Endothelial cell of umbilical vein (primary cell): ENCODE measurements around the gene CTNNA2. TPM values are rescaled to one million over a fixed set of nuclear protein-coding genes. Genes with fewer than 3 reads are reported as not detected.

ENCODE experiments used
- BruUV-seq: library from RNA; stranded (reverse); fragments of 400-500 nt; replicated peaks from 2 replicates; lab custom pipeline; 2021; lab: Mats Ljungman, UMichigan
- CTCF ChIA-PET: fragments of 300-600, 350-600 bp; sonication (Branson Sonifier 250); formaldehyde crosslinking; loops from one replicate; lab custom pipeline; 2021; ENCODE audit warnings: antibody characterized with exemption, inconsistent platforms; lab: Charles Lee
- POLR2A ChIA-PET: fragments of 300-600, 350-600 bp; sonication (Branson Sonifier 250); formaldehyde crosslinking; loops from one replicate; lab custom pipeline; 2021; ENCODE audit warnings: antibody characterized with exemption, inconsistent platforms; lab: Charles Lee
- DNase-seq: peaks from one replicate; pipeline ENCODE4 v3.0.0-alpha.2; 2011; ENCODE audit warnings: low read depth, low spot score
- FAIRE-seq: peaks from 2 replicates; lab custom pipeline; 2011; peaks lifted over from hg19 to GRCh38; lab: Jason Lieb, UNC
- H2AFZ ChIP-seq: 2 replicates; pipeline ENCODE4 v1.6.0; 2012; ENCODE audit warnings: low read depth, low read length, control low read depth, inconsistent platforms
- H3K27ac ChIP-seq: 2 replicates; pipeline ENCODE4 v1.5.1; 2011; ENCODE audit warnings: low read depth, mild to moderate bottlenecking, control low read depth, low read length, moderate library complexity; ENCODE audit not compliant: insufficient read depth
- H3K27me3 ChIP-seq, 2 experiments: 2 replicates each; pipeline versions ENCODE4 v1.6.0 to v1.6.1; 2011; ENCODE audit warnings: low read length in 2 of 2, mixed read lengths in 1 of 2; ENCODE audit not compliant: control insufficient read depth in 2 of 2, insufficient read depth in 2 of 2
- H3K36me3 ChIP-seq, 2 experiments: 2 replicates in 1 of 2; 3 replicates in 1 of 2; pipeline ENCODE4 v1.5.1; 2011; ENCODE audit warnings: low read length in 2 of 2, mild to moderate bottlenecking in 1 of 2, moderate library complexity in 1 of 2; ENCODE audit not compliant: control insufficient read depth in 2 of 2, insufficient read depth in 2 of 2; ENCODE audit errors: extremely low read depth in 1 of 2
- H3K4me1 ChIP-seq: 3 replicates; pipeline ENCODE4 v1.5.1; 2011; ENCODE audit warnings: mild to moderate bottlenecking, low read length; ENCODE audit not compliant: control insufficient read depth, insufficient read depth; ENCODE audit errors: extremely low read depth
- H3K4me2 ChIP-seq: 2 replicates; pipeline ENCODE4 v1.6.1; 2011; ENCODE audit warnings: low read length, control low read depth, mixed read lengths; ENCODE audit not compliant: insufficient read depth
- H3K4me3 ChIP-seq, 3 experiments: fragments of 200-600 bp in 1 of 3; sonication (generic), shearing (Covaris generic) in 1 of 3; replicated peaks in 1 of 3; 2 replicates each; pipeline ENCODE4 v1.5.1; 2011 to 2016; ENCODE audit warnings: control low read depth in 3 of 3, low read length in 3 of 3, mild to moderate bottlenecking in 2 of 3, inconsistent platforms in 1 of 3, low read depth in 1 of 3, moderate library complexity in 1 of 3; ENCODE audit not compliant: insufficient read depth in 1 of 3
- H3K79me2 ChIP-seq: 2 replicates; pipeline ENCODE4 v1.6.0; 2012; ENCODE audit warnings: low read length, inconsistent platforms; ENCODE audit not compliant: control insufficient read depth, insufficient read depth
- H3K9ac ChIP-seq: replicated peaks from 2 replicates; pipeline ENCODE3; 2011; ENCODE audit warnings: low read length, control low read depth; ENCODE audit not compliant: insufficient read depth; ENCODE audit errors: extremely low read depth
- H3K9me1 ChIP-seq: replicated peaks from 3 replicates; pipeline ENCODE4 v1.6.0; 2011; ENCODE audit warnings: mild to moderate bottlenecking, low read length; ENCODE audit not compliant: control insufficient read depth, insufficient read depth; ENCODE audit errors: extremely low read depth
- H3K9me3 ChIP-seq: replicated peaks from 2 replicates; pipeline ENCODE4 v1.5.1; 2012; ENCODE audit warnings: low read length, inconsistent platforms; ENCODE audit not compliant: control insufficient read depth, insufficient read depth
- H4K20me1 ChIP-seq: replicated peaks from 2 replicates; pipeline ENCODE3; 2011; ENCODE audit warnings: mild to moderate bottlenecking, low read length; ENCODE audit not compliant: control insufficient read depth, insufficient read depth; ENCODE audit errors: extremely low read depth
- EZH2 ChIP-seq: IDR thresholded peaks from 2 replicates; pipeline ENCODE4 v1.6.1; 2012; ENCODE audit warnings: borderline replicate concordance, low read depth, mild to moderate bottlenecking, moderate library complexity, low read length, inconsistent platforms; ENCODE audit not compliant: severe bottlenecking
- FOS ChIP-seq: IDR thresholded peaks from 2 replicates; pipeline ENCODE4 v1.6.1; 2011; ENCODE audit warnings: mild to moderate bottlenecking, low read length, moderate library complexity, borderline replicate concordance; ENCODE audit not compliant: insufficient read depth
- GATA2 ChIP-seq: IDR thresholded peaks from 2 replicates; pipeline ENCODE4 v1.7.0; 2011; ENCODE audit warnings: low read depth, mild to moderate bottlenecking, moderate library complexity, mixed read lengths, low read length; ENCODE audit not compliant: insufficient read length, insufficient read depth
- JUN ChIP-seq: IDR thresholded peaks from 2 replicates; pipeline ENCODE4 v1.6.1; 2011; ENCODE audit warnings: borderline replicate concordance, low read depth; ENCODE audit not compliant: insufficient read length, insufficient read depth
- MYC ChIP-seq: IDR thresholded peaks from one replicate; pipeline ENCODE4 v1.6.1; 2011; ENCODE audit warnings: mild to moderate bottlenecking, low read depth, low read length
- POLR2A ChIP-seq: IDR thresholded peaks from 2 replicates; pipeline ENCODE4 v1.6.1; 2012; ENCODE audit warnings: low read depth, mild to moderate bottlenecking, control low read depth, low read length
- POLR2AphosphoS5 ChIP-seq: IDR thresholded peaks from 2 replicates; pipeline ENCODE4 v1.6.1; 2012; ENCODE audit warnings: low read depth, mild to moderate bottlenecking, control low read depth, low read length, moderate library complexity; ENCODE audit not compliant: insufficient read depth
- dilution Hi-C: fragments of 300-500 bp; cut with MboI; formaldehyde crosslinking; loops from one replicate; pipeline ENCODE4 v1.15.0; 2019; ENCODE audit warnings: low sequenced_read_pairs; ENCODE audit not compliant: extremely low pct_ligation_motif_present
- intact Hi-C: fragments of 100-400 bp; cut with micrococcal nuclease; formaldehyde crosslinking; loops from one replicate; pipeline ENCODE4 v1.10.0; 2022
- polyA plus RNA-seq, 4 experiments: library from polyadenylated mRNA; depleted of rRNA in 3 of 4; stranded (reverse) in 3 of 4; unstranded in 1 of 4; fragments of >200 nt; gene quantifications; 2 replicates each; pipeline versions ENCODE4 v1.2.1 to v1.2.3, GENCODE V29; 2011 to 2012; ENCODE audit warnings: missing spikeins in 1 of 4
- total RNA-seq: library from RNA; stranded (reverse); gene quantifications from 2 replicates; pipeline ENCODE4 v1.2.3, GENCODE V29; 2021
- TF ChIP-seq, protein P1 (sequence below): IDR thresholded peaks from 2 replicates; pipeline ENCODE4 v1.6.1; 2011; ENCODE audit not compliant: insufficient read depth, insufficient read length
- TF ChIP-seq, protein P2 (sequence below), 2 donors: IDR thresholded peaks; 1 replicate in 1 of 2; 2 replicates in 1 of 2; pipeline ENCODE4 v1.5.1; 2011; ENCODE audit warnings: low read length in 2 of 2, mild to moderate bottlenecking in 2 of 2, moderate library complexity in 2 of 2, control low read depth in 1 of 2, inconsistent platforms in 1 of 2, low read depth in 1 of 2; ENCODE audit not compliant: insufficient read depth in 1 of 2; ENCODE audit errors: extremely low read depth in 1 of 2

Gene CTNNA2
- total and polyA plus RNA-seq, 2 donors (not counting 3 experiments of a cell fraction or from before 2014, with no cell fraction given): not detected

DNA sequence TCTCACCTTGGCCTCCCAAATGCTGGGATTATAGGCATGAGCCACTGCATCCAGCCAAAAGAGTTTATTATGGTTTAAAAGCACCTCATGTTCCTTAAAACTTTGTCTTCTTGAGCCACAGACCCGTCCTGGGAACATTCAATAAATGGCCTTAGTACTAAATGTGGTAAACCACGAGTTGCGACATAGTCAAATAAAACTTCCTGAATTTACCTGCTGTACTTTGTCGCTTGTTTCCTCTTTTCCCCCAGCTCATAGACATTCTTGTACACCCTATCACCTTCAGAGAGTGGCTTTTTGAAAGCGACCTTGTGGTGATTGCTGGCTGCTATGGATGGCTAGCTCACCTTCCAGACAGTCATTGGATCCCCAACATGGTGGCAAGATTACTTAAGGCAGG, 481.3 kb downstream of the CTNNA2 start:
- Histone ChIP-seq H4K20me1 (no peaks in the 10 kb centered on the region), H2AFZ (no peak overlapping the region), H3K4me2 (no peak overlapping the region), H3K9me3 (peaks cover 6% of the 10 kb centered on the region), H3K9ac (no peak overlapping the region), H3K36me3 (no peaks in the 10 kb centered on the region), H3K27ac (no peak overlapping the region), H3K79me2 (no peaks in the 10 kb centered on the region), H3K4me1 (no peaks in the 10 kb centered on the region), H3K4me3 (no peak overlapping the region), H3K9me1 (no peaks in the 10 kb centered on the region), H3K27me3 (no peaks in the 10 kb centered on the region)
- ChIA-PET POLR2A (no interaction called here), CTCF (no interaction called here)
- TF ChIP-seq MYC (no peak), POLR2AphosphoS5 (no peak)
- TF ChIP-seq, protein P1, sequence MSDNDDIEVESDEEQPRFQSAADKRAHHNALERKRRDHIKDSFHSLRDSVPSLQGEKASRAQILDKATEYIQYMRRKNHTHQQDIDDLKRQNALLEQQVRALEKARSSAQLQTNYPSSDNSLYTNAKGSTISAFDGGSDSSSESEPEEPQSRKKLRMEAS: no peak
- intact Hi-C loops (no loop called here), dilution Hi-C loops (no loop called here)
- no peak for FAIRE-seq
- BruUV-seq: no TSS peak
- no peak for DNase-seq

DNA sequence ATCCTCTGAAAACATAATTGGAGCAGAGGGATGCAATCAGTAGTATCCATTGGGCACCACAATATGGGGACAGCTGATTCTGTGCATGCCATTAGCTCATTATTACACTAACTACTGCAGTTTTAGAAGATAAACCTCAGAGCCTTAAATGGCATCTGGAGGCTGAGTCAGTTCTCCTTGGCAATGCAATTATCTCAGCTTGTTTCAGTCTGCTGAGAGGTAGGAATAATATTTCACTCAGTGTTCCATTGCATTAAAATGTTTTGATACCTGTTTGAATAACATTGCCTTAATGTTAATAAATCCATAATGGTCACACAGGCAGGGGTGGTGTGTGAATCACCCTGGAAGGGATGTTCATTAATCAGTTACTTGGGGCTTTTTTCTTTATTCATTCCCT, 482.1 kb downstream of the CTNNA2 start:
- POLR2A ChIA-PET: no interaction called here
- DNase-seq: no peak
- dilution Hi-C loops: no loop called here
- Histone ChIP-seq H3K27ac (no peak overlapping the region), H3K79me2 (no peaks in the 10 kb centered on the region), H3K9me1 (no peaks in the 10 kb centered on the region), H2AFZ (no peak overlapping the region), H3K4me3 (no peak overlapping the region), H3K4me1 (no peaks in the 10 kb centered on the region), H3K9me3 (peaks cover 6% of the 10 kb centered on the region), H3K27me3 (no peaks in the 10 kb centered on the region), H3K36me3 (no peaks in the 10 kb centered on the region), H3K9ac (no peak overlapping the region), H3K4me2 (no peak overlapping the region), H4K20me1 (no peaks in the 10 kb centered on the region)
- intact Hi-C loops: no loop called here
- CTCF ChIA-PET: no interaction called here
- FAIRE-seq: no peak
- BruUV-seq: no TSS peak
- TF ChIP-seq POLR2A (no peak), POLR2AphosphoS5 (no peak), JUN (no peak), GATA2 (no peak), MYC (no peak), FOS (no peak), EZH2 (no peak)
- TF ChIP-seq, protein P2, sequence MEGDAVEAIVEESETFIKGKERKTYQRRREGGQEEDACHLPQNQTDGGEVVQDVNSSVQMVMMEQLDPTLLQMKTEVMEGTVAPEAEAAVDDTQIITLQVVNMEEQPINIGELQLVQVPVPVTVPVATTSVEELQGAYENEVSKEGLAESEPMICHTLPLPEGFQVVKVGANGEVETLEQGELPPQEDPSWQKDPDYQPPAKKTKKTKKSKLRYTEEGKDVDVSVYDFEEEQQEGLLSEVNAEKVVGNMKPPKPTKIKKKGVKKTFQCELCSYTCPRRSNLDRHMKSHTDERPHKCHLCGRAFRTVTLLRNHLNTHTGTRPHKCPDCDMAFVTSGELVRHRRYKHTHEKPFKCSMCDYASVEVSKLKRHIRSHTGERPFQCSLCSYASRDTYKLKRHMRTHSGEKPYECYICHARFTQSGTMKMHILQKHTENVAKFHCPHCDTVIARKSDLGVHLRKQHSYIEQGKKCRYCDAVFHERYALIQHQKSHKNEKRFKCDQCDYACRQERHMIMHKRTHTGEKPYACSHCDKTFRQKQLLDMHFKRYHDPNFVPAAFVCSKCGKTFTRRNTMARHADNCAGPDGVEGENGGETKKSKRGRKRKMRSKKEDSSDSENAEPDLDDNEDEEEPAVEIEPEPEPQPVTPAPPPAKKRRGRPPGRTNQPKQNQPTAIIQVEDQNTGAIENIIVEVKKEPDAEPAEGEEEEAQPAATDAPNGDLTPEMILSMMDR (IDR thresholded peaks at IDR 0.05; ENCODE audit: extremely low read depth in 1 of 2, insufficient read depth in 1 of 2, low read depth in 1 of 2, low read length in 2 of 2): no peak
- TF ChIP-seq, protein P1: no peak
